Measurements from ENCODE around the gene TBCE.

The TBCE gene

DNA sequence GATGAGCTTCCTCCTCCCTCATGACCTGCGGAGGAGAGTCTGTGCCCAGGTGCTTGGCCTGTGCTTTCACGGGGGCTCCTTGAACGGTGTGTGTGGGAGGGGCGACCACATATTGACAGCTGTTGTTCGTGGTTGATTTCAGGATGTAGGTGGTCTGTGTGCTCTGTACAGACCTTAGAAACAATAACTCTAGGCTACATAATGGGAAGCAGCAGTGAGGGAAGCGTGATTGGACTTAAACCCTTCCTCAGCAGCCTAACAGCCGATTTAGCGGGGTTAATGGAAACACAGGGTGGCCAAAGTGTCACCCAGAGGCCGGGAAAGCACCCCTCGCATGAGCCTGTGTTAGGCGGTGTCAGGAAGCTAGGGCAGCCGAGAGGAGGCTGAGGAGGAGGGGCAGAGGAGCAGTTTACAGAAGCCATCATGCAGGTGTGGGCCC is 56.0 kb downstream of the TBCE start:
- no peak for DNase-seq (ENCODE audit: low read depth)
- H3K4me3 ChIP-seq (ENCODE audit: low read length): no peak overlapping the region
- TF ChIP-seq, protein P1, sequence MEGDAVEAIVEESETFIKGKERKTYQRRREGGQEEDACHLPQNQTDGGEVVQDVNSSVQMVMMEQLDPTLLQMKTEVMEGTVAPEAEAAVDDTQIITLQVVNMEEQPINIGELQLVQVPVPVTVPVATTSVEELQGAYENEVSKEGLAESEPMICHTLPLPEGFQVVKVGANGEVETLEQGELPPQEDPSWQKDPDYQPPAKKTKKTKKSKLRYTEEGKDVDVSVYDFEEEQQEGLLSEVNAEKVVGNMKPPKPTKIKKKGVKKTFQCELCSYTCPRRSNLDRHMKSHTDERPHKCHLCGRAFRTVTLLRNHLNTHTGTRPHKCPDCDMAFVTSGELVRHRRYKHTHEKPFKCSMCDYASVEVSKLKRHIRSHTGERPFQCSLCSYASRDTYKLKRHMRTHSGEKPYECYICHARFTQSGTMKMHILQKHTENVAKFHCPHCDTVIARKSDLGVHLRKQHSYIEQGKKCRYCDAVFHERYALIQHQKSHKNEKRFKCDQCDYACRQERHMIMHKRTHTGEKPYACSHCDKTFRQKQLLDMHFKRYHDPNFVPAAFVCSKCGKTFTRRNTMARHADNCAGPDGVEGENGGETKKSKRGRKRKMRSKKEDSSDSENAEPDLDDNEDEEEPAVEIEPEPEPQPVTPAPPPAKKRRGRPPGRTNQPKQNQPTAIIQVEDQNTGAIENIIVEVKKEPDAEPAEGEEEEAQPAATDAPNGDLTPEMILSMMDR (conservative IDR thresholded peaks at IDR 0.05; ENCODE audit: low read length): no peak

DNA sequence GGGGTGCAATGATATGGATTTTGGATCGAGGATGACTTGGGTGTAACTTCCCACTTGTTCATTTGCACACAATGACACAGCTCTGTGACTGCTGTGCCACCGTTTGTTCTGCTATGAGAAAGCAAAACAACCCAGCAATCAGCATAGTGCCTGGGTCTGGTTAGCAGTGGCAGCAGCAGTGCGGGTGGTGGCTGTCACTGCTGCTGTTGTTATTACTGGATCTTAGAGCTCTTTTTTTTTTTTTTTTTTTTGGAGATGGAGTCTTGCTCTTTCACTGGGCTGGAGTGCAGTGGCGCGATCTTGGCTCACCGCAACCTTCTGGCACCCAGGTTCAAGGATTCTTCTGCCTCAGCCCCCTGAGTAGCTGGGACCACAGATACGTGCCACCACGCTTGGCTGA is 56.9 kb downstream of the TBCE start:
- H3K4me3 ChIP-seq (ENCODE audit: low read length): no peak overlapping the region
- TF ChIP-seq, protein P1 (conservative IDR thresholded peaks at IDR 0.05; ENCODE audit: low read length): no peak
- no peak for DNase-seq (ENCODE audit: low read depth)

DNA sequence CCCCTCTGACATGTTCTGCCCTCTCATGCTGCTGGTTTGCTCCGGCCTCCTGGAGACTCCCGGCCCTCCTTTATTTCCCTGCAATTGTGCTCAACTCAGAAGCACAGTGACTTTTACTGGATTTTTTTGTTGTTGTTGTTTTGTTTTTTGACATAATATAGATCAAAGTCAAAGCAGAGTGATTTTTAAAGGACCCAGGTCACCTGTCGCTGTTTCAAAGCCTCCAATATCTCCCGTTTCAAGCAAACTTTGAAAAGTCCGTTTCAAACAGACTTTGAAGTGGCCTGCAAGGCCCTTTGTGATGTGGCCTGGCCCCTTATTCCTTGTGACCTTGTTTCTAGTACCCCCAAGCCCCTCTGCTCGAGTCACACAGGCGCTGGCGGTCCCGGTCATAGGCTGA is 58.1 kb downstream of the TBCE start:
- H3K4me3 ChIP-seq (ENCODE audit: low read length): no peak overlapping the region
- TF ChIP-seq, protein P1 (conservative IDR thresholded peaks at IDR 0.05; ENCODE audit: low read length): no peak
- no peak for DNase-seq (ENCODE audit: low read depth)

DNA sequence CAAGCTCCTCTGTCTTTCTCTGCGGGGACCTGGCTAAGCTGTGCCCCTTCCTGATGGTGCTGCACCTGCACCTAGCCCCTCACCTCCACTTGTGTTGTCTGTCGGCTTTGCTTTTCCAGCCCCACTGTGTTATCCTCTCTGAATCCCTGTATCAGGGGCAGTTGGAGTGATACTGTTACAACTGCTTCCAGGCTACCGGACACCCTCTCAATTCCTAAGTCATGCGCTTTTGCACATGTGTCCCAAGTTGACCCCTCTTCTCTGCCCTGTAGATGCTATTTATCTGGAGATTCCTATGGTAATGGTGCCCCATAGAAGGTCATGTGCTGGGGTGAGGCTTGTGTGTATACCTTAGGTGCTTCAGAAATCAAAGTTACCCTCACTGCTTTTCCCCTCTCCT is 58.9 kb downstream of the TBCE start:
- TF ChIP-seq, protein P1 (conservative IDR thresholded peaks at IDR 0.05; ENCODE audit: low read length): no peak
- no peak for DNase-seq (ENCODE audit: low read depth)
- no peak overlapping the region for H3K4me3 ChIP-seq (ENCODE audit: low read length)

DNA sequence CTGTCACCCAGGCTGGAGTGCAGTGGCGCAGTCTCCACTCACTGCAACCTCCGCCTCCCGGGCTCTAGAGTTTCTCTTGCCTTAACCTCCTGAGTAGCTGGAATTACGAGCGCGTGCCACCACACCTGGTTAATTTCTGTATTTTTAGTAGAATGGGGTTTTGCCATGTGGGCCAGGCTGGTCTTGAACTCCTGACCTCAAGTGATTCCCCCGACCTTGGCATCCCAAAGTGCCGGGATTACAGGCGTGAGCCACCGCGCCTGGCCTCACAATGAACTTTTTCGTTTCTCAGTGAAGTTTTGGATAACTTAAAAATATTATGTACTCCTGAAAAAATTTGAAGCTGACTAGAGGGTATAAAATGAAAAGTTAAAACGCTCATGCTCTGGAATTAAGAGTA is 59.5 kb downstream of the TBCE start:
- TF ChIP-seq, protein P1 (conservative IDR thresholded peaks at IDR 0.05; ENCODE audit: low read length): no peak
- DNase-seq (ENCODE audit: low read depth): no peak
- no peak overlapping the region for H3K4me3 ChIP-seq (ENCODE audit: low read length)

DNA sequence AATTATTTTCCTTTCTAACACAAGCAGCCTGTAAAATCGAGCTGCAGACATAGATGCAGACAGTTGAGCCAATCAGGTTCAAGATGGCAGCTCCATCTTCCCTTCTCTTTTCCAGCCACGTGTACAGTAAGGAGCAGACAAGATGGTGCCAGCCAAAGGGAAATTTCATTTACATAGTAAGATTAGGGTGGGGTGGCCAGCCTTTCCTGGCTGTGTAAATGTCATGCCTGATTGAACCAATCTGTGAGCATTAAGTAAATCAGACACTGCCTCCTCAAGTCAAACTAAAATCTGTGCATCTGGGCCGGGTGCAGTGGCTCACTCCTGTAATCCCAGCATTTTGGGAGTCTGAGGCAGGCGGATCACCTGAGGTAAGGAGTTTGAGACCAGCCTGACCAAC is 60.2 kb downstream of the TBCE start:
- H3K4me3 ChIP-seq (ENCODE audit: low read length): no peak overlapping the region
- TF ChIP-seq, protein P1 (conservative IDR thresholded peaks at IDR 0.05; ENCODE audit: low read length): no peak
- DNase-seq (ENCODE audit: low read depth): no peak

DNA sequence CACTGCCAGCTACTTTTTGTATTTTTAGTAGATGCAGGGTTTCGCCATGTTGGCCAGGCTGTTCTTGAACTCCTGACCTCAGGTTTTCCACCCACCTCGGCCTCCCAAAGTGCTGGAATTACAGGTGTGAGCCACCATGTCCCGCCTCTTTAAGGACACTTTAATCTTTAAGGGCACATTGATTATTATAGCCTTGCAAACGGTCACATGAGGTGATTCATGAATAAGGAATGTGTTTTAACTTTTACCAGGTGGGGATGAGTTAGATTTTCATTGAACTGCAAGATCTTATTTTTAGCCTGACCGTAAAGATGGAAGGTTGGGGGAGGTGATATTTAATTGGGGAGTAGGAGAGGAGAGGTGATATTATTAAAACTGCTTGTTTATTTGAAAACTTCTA is 61.9 kb downstream of the TBCE start:
- no peak overlapping the region for H3K4me3 ChIP-seq (ENCODE audit: low read length)
- TF ChIP-seq, protein P1 (conservative IDR thresholded peaks at IDR 0.05; ENCODE audit: low read length): no peak
- peak; percentile 16 for DNase-seq (ENCODE audit: low read depth)

Data from AG10803 (cell line).